GM20000 (cell line): ENCODE results near the gene ZSCAN20.
A peak's percentile ranks its signal among the peaks of the same experiment; 100 is the strongest.

Experiments used
- DNase-seq: peaks from one replicate; pipeline ENCODE4 v3.0.0; 2012; ENCODE audit warnings: low spot score
- TF ChIP-seq, protein P1 (sequence below): IDR thresholded peaks from 2 replicates; pipeline ENCODE4 v1.5.1; 2012; ENCODE audit warnings: mild to moderate bottlenecking, control low read depth; ENCODE audit errors: extremely low read depth, missing control alignments

The ZSCAN20 gene

GRCh38 chr1:33469691-33470090 lies 2.8 kb upstream of the ZSCAN20 start:
- DNase-seq, result no peak
- TF ChIP-seq, protein P1, sequence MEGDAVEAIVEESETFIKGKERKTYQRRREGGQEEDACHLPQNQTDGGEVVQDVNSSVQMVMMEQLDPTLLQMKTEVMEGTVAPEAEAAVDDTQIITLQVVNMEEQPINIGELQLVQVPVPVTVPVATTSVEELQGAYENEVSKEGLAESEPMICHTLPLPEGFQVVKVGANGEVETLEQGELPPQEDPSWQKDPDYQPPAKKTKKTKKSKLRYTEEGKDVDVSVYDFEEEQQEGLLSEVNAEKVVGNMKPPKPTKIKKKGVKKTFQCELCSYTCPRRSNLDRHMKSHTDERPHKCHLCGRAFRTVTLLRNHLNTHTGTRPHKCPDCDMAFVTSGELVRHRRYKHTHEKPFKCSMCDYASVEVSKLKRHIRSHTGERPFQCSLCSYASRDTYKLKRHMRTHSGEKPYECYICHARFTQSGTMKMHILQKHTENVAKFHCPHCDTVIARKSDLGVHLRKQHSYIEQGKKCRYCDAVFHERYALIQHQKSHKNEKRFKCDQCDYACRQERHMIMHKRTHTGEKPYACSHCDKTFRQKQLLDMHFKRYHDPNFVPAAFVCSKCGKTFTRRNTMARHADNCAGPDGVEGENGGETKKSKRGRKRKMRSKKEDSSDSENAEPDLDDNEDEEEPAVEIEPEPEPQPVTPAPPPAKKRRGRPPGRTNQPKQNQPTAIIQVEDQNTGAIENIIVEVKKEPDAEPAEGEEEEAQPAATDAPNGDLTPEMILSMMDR, result no peak

DNA sequence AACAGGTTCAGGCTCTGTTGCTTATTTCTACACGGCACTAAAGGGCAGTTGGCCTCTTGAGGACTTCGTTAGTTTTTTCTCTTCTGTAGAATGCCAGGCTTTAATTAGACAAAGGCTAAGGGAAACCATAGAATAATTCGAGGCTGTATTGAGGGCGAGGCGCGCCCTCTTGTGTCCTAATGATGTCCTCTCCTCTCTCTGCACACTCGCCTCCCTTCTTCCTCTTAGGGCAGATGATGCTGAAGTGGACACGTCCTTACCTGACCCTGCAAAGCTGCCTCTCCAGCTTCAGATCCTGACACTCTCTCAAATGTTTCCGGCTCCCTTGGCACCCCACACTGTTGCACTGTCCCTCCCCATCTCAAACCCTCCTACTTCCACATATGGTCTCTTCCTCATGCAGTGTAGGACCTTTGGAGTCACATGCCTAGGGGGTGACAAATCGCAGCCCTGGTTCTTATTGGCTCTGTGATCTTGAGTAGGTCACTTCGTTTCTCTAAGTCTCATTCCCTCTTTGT lies 1.9 kb upstream of the ZSCAN20 start:
- TF ChIP-seq, protein P1, result peak; percentile 71

DNA sequence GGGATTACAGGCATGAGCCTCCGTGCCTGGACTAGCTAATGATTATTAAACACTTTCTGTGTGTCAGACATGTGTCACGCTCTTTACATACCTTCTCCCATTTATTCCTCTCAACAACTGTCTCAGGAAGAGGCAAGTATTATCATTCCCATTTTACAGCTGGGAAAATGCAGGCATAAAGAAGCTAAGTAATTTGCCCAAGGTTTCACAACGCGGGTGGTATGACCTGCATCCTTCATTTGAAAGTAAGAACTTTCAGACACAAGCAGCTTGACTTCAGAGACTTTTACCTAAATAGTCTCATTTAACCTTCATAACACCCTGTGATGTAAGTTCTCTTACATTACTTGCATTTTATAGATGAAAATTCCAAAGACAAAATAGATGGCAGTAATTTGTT lies 1.0 kb upstream of the ZSCAN20 start:
- DNase-seq, result no peak
- TF ChIP-seq, protein P1, result no peak

More for the DNA sequence above, 1.9 kb upstream of the ZSCAN20 start:
- peak; percentile 72 for DNase-seq

DNA sequence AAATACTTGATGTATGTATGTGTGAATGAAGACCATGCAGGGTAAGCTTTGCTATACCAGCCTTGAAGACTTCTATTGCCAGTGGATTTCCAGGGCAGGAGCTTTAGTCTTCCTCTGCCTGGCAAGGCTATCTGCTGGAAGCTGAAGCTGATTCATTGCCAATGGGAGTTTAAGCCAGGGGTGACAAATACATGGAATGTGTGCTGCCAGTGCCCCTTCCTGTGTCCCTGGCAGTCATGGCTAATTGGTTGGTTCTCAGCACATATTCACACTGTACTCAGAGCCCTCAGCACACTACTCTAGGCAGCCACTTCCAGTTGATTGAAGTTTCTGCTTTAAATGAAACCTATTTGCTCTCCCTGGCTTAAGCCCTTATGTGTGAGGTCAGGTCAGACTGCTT lies 1.5 kb downstream of the ZSCAN20 start:
- no peak for DNase-seq

DNA sequence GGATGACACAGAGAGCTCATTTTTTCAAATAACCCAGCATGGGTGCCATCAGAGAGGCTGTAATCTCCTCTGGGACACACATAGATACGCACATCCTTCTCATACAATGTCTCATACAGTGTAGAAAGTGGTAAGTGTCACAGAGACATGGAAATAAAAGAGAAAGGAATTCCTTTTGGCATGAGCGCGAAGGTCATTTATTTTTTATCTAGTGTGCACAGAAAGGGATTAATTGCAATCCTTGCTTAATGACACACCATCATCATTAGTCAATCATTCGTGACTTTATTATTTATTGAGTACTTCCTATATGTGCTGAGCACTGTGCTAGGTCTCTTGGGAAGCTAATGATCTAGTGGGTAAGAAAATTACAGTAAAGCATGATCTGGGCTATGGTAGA lies 5.0 kb downstream of the ZSCAN20 start:
- DNase-seq, result no peak
- TF ChIP-seq, protein P1, result no peak

More for the DNA sequence above, 1.5 kb downstream of the ZSCAN20 start:
- TF ChIP-seq, protein P1, result no peak

DNA sequence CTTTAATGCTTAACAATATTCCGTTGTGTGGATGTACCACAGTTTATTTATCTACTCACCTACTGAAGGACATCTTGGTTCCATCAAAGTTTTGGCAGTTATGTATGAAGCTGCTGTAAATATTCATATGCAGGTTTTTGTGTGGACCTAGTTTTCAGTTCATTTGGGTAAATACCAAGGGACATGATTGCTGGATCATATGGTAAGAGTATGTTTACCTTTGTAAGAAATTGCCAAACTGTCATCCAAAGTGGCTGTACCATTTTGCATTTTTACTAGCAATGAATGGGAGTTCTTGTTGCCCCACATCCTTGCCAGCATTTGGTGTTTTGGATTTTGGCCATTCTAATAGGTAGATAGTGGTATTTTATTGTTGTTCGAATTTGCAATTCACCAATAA lies 10.0 kb downstream of the ZSCAN20 start:
- no peak for DNase-seq
- TF ChIP-seq, protein P1, result no peak

DNA sequence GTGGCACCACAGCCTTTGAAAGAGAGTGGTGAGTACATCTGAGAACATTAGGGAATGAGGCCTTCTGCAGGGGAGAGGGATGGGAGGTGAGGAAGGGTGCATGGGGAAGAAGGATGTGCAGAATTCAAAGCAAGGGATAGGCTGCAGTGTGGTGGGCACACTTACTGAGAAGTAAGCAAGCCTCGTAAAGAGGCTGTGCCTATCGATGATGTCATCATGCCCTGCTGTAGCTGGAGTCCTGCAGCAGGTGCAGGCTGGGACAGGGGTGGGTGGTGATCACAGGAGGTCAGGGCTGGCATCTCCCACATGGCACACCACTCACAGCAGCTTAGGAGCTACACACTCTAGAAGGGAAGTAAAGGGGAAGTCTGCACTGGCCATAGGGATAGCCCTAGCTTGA lies 16.2 kb downstream of the ZSCAN20 start:
- TF ChIP-seq, protein P1, result no peak
- no peak for DNase-seq
